ENCODE data around the gene UNC5B. TPM values are rescaled to one million over a fixed set of nuclear protein-coding genes. Genes with fewer than 3 reads are reported as not detected.

Gene UNC5B
- total RNA-seq, 4 donors from 2014 or later: 3.3 to 7.0 (median 5.9) TPM

DNA sequence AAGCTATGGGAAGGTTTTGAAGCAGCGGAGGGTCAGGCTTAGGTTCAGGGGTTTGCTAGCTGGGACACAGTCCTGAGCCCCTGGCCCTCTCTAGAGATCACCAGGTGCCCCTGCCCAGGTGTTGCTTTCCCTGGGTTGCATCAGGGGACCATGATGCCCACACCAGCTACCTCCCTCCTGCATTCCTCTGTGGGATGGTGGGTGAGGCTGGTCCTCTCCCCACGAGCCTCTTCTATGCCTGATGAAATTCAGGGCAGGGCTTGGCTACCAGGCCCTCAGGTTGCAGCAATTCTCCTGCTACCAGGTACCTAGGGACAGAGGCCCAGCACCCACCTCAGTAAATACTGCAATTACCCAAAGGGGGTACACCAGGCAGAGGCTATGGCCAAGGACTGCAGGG lies 95.9 kb downstream of the UNC5B start:
- no peaks in the 10 kb centered on the region for H3K9me3 ChIP-seq
- H3K4me3 ChIP-seq: no peak overlapping the region
- WGBS, 2 donors: 80 to 95% methylated on average over 2 of the region's 2 CpGs
- no peak overlapping the region for H3K27ac ChIP-seq
- no peak for DNase-seq (ENCODE audit: low spot score in 2 of 2)
- H3K36me3 ChIP-seq: no peaks in the 10 kb centered on the region
- TF ChIP-seq POLR2A (IDR thresholded peaks at IDR 0.05) (no peak), EP300 (IDR thresholded peaks at IDR 0.05) (no peak)
- TF ChIP-seq, protein P1, sequence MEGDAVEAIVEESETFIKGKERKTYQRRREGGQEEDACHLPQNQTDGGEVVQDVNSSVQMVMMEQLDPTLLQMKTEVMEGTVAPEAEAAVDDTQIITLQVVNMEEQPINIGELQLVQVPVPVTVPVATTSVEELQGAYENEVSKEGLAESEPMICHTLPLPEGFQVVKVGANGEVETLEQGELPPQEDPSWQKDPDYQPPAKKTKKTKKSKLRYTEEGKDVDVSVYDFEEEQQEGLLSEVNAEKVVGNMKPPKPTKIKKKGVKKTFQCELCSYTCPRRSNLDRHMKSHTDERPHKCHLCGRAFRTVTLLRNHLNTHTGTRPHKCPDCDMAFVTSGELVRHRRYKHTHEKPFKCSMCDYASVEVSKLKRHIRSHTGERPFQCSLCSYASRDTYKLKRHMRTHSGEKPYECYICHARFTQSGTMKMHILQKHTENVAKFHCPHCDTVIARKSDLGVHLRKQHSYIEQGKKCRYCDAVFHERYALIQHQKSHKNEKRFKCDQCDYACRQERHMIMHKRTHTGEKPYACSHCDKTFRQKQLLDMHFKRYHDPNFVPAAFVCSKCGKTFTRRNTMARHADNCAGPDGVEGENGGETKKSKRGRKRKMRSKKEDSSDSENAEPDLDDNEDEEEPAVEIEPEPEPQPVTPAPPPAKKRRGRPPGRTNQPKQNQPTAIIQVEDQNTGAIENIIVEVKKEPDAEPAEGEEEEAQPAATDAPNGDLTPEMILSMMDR (IDR thresholded peaks at IDR 0.05): no peak
- H3K4me1 ChIP-seq: no peaks in the 10 kb centered on the region
- no peaks in the 10 kb centered on the region for H3K27me3 ChIP-seq

- Histone ChIP-seq H3K9me3 (no peaks in the 10 kb centered on the region), H3K4me1 (peaks cover 0 to 7% (median 4%) of the 10 kb centered on the region in 4 donors), H3K36me3 (no peaks in the 10 kb centered on the region), H3K27ac (no peak overlapping the region), H3K4me3 (no peak overlapping the region), H3K27me3 (no peaks in the 10 kb centered on the region)
- TF ChIP-seq EP300 (IDR thresholded peaks at IDR 0.05): no peak
- TF ChIP-seq, protein P1 (IDR thresholded peaks at IDR 0.05): no peak
- TF ChIP-seq POLR2A (IDR thresholded peaks at IDR 0.05): no peak
- 74 to 81% methylated on average over 3 of the region's 3 CpGs for WGBS, 2 donors
- DNase-seq (ENCODE audit: low spot score in 2 of 2): no peak
Measured at GRCh38 chr10:71308985-71309384, 96.6 kb downstream of the UNC5B start.

GRCh38 chr10:71309919-71310318 lies 97.5 kb downstream of the UNC5B start:
- TF ChIP-seq EP300 (IDR thresholded peaks at IDR 0.05) (no peak), POLR2A (IDR thresholded peaks at IDR 0.05) (no peak)
- TF ChIP-seq, protein P1 (IDR thresholded peaks at IDR 0.05): no peak
- no peaks in the 10 kb centered on the region for H3K9me3 ChIP-seq
- no peaks in the 10 kb centered on the region for H3K36me3 ChIP-seq
- peaks cover 0 to 16% (median 5%) of the 10 kb centered on the region in 4 donors for H3K4me1 ChIP-seq
- H3K27ac ChIP-seq: no peak overlapping the region
- H3K27me3 ChIP-seq: no peaks in the 10 kb centered on the region
- DNase-seq (ENCODE audit: low spot score in 2 of 2): no peak
- WGBS, 2 donors: 58 to 69% methylated on average over 3 of the region's 3 CpGs
- no peak overlapping the region for H3K4me3 ChIP-seq

- no peaks in the 10 kb centered on the region for H3K9me3 ChIP-seq
- H3K27me3 ChIP-seq: no peaks in the 10 kb centered on the region
- no peak for DNase-seq (ENCODE audit: low spot score in 2 of 2)
- no peak overlapping the region for H3K4me3 ChIP-seq
- peaks cover 0 to 19% (median 5%) of the 10 kb centered on the region in 4 donors for H3K4me1 ChIP-seq
- no peaks in the 10 kb centered on the region for H3K36me3 ChIP-seq
- H3K27ac ChIP-seq: no peak overlapping the region
- 88 to 89% methylated on average over 1 of the region's 1 CpG for WGBS, 2 donors
- TF ChIP-seq EP300 (IDR thresholded peaks at IDR 0.05) (no peak), POLR2A (IDR thresholded peaks at IDR 0.05) (no peak)
- TF ChIP-seq, protein P1 (IDR thresholded peaks at IDR 0.05): no peak
Measured at GRCh38 chr10:71312220-71312619, 99.8 kb downstream of the UNC5B start.

GRCh38 chr10:71312811-71313789 lies 100.7 kb downstream of the UNC5B start:
- WGBS, 2 donors: 36 to 37% methylated on average over 19 of the region's 19 CpGs
- DNase-seq (ENCODE audit: low spot score in 2 of 2): peak; percentile 27 to 66
- H3K27ac ChIP-seq: peak overlapping the region in 3 of 4 donors; percentile 24 to 59 (median 53)

More at GRCh38 chr10:71312811-71313789, 100.7 kb downstream of the UNC5B start:
- Histone ChIP-seq H3K4me3 (no peak overlapping the region), H3K4me1 (peaks cover 0 to 19% (median 5%) of the 10 kb centered on the region in 4 donors), H3K27me3 (no peaks in the 10 kb centered on the region), H3K36me3 (no peaks in the 10 kb centered on the region), H3K9me3 (no peaks in the 10 kb centered on the region)
- TF ChIP-seq, protein P1 (IDR thresholded peaks at IDR 0.05): no peak
- peak in 1 of 2 donors; percentile 25 for TF ChIP-seq EP300 (IDR thresholded peaks at IDR 0.05)

Measured in tibial nerve (tissue), 4 donors.